ENCODE measurements around the gene SLC19A1.

SLC19A1 gene

DNA sequence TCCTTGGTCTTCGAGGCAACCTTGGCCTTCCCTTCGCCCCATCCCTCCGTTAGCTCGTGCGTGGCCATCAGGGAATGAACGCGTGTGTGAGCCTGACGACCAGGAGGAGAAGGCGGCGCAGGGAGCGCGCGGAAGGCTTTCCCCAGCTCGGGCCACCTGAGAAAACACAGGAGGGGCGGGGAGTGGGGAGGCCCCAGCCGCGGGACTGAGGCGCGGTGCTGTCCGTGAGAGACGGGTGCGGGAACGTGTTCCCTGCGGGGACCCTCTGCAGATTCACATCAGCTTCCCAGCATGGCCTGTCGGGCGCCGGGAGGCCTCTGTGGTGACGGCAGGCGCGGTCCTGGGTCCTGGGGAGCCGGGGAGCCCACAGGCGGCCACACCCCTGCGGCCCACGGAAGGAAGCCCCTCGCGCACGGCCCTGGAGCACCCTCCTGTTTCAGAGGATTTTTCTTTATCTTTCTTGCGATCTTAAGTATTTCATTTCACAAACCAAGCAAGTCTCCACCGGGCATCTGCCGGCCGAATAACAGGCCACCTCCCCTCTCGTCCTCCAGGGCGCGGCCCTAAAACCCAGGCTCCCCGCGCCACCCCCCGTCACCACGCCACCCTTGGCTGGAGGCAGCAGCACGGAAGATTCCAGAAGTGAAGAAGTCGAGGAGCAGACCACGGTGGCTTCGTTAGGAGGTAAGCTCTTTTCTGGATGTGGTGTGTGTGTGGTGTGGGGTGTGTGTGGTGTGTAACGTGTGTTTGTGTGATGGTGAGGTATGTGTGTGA lies 66.3 kb downstream of the SLC19A1 start:
- DNase-seq = no peak

DNA sequence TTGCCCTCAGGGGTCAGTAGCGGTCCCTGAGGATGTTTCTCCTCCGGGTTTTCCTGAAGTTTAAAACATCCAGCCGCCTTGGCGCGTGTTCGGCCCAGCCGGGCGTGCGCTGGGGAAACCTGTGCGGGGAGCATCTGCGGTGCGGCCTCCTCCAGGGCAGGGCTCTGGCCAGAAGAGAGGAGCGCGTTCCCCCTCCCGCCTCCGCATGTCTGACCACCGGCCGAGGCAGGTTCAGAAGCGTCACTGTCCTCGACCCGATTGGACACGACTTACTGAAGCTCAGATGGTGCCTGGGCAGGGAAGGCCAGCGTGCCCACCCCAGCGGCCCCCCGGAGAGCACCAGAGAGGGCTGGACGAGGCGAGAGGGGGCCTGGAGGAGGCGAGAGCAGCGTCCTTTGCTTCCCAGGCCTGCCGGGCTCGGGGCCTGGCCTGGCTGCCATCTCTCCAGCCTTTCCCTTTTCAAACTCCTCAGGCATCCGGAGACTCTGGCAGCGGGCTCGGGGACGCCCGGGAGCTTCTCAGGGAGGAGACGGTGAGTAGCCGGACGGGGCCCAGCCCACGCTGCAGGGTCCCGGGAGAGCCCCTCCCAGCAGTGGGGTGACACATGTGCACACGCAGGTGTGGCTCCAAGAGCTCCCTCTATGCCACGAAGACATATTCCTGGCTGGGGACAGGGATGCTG lies 67.1 kb downstream of the SLC19A1 start:
- DNase-seq = no peak

DNA sequence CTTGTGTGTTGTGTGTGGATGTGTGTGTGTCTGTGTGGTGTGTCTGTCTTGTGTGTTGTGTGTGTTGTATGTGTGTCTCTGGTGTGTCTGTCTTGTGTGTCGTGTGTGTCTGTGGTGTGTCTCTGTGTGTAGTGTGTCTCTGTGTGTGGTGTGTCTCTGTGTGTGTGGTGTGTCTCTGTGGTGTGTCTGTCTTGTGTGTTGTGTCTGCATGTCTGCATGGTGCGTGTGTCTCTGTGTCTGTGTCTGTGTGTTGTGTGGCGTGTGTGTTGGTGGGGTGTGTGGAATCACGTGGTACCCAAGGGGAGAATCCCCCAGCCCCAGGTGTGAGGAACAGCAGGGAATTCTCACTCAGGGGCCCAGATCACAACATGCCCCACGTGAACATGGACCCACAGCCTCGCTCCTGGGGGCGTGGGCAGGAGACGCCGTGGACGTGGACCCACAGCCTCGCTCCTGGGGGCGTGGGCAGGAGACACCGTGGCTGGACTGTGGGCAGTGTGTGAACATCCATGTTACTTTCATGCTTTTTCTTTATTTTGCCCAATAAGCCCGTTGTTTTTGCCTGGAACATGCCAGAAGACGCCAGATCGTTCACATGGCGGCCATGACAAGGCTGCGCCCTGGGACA lies 67.8 kb downstream of the SLC19A1 start:
- DNase-seq = no peak

DNA sequence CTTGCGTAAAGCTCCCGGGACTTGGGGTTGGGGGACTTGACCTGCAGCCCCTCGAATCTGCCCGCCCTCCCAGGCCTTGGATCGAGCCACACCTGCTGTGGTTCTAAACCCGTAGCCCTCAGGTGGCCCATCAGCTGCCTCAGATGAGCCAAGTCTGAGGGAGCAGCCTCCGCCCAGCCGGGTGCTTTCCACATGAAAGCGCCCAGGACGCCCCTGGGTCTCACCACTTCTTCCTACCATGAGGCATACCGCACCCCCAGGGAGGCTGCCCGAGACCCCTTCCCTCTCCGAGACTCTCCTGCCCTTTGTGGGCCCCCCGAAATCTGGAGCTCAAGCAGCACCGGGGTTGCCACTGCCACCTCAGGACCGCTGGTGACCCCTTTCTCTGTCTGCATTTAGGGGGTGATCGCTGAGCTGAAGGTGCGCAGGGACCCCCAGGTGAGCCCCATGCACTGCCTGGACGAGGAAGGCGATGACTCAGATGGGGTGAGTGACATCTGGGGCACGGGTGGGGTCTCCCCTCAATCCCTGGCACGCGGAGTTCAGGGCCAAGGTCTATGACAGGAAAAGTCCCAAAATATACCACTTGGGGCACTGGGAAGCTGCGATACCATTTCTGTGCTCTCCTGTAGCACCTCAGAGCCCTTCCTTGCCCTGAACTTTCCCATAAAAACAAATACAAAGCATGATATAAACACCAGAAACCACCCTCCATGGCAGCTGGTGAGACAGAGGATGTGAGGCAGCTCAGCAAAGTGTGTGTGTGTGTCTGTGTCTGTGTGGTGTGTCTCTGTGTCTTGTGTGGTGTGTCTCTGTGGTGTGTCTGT lies 68.5 kb downstream of the SLC19A1 start:
- DNase-seq = no peak

DNA sequence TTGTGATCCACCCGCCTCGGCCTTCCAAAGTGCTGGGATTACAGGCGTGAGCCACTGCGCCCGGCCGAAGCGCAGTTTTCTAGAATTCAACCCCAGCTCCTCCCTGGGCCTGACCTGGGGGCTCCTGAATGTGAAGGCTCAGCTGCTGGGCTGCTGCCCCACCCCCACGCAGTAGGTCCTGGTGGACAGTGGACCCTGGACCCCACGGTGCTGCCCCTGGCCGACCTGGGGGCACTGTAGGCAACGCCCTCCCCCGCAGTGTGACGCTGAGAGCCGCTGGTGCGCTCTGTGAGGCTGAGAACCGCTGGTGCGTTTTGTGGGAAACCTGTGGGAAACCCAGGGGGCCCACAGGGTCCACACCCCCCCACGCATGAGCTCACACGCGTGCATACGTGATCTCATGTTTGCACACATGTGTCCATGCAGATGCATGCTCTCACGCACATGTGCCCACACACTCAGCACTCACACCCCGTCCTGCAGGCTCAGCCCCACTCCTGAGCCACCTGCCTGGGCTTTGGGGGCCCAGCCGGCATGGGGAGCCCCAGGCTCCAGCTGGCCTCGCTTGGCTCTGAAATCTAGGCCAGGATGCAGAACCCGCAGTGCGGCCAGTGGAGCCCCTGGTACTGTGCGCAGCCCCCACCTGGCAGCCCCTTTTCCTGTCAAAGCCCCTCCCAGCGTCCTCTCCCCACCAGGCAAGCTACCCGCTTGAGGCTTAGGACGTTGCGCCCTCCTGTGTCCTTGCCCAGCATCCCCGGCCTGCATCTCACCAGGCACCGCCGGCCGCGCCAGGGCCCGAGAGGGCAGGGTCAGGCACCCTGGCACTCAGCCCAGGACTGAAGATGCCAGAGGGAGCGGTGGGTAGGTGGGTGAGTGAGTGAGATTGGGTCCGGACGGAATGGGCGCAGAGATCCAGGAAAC lies 69.5 kb downstream of the SLC19A1 start:
- no peak for DNase-seq

DNA sequence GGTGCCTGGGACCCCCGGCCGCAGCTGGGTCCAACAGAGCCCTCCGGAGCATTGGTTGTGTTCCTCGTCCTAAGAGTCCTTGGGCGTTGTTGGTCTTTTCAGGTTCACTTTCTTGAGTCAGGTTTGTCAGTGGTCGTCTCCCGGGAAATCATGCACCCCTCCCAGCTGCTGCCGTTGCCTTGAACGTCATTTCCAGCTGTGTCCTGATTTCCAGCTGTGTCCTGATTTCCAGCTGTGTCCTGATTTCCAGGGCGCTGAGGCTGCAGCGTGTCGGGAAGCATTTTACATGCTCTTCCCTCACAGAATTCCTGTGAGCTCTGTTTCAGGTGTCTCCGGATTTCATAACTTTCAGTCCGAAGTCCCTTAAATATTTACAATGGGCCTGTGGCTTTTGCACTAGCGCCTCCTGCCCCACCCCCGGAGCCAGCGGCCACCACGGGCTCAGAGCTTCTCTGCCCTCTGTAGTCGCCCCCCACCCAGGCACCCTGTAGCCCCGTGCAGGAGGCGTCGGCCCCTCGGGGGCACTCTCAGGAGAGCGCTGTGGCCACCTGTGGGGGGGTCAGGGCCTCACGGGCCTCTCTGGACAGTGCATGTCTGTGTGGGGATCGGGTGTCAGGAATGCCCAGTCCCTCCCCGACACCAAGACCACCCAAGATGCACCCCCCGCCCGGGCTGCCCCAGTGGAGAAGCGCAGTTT lies 70.6 kb downstream of the SLC19A1 start:
- no peak for DNase-seq

DNA sequence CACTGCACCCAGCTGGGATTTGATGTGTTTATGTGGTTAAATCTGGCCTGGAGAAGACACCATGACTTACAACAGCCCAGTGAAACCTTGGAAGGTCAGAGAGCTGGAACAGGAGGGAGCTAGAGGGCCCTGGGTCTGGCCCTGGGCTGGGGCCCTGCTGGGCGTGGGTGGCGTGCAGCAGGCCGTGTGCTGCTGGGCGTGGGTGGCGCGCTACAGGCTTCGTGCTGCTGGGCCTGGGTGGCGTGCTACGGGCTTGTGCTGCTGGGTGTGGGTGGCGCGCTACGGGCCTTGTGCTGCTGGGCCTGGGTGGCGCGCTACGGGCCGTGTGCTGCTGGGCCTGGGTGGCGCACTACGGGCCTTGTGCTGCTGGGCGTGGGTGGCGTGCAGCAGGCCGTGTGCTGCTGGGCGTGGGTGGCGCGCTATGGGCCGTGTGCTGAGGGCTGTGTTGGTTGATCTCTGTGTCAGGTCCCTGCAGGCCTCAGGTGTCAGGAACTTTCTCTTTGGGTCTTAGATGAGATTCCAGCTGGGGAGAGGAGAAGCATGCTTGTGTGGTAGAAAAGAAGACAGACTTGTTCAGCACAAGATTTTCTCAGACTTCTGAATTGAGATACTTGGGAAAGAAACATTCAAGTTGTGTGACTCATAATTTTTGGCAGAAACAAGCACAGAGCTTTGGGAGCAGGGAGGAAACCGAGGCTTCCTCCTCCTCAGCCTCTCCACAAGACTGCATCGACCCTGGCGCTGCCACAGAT lies 71.3 kb downstream of the SLC19A1 start:
- DNase-seq = peak; percentile 19

DNA sequence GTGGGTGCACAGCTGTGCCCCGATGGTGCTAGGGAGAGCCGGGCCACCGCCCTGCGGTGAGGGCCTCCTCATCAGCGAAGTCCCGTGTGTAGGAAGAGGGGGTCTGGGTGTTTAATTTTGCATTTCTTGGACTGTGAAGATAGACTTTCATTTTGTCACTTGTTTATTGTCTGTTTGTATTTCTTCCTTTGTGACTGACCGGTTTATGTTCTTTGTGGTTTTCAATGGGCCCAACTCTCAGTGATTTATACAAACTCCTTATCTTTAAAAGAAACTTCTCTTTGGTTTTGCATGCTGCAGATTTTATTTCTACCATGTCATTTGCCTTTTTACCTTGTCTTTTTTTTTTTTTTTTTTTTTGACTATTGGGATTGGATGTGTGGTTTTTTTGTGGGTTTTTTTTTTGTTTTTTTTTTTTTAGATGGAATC lies 72.1 kb downstream of the SLC19A1 start:
- DNase-seq = no peak

DNA sequence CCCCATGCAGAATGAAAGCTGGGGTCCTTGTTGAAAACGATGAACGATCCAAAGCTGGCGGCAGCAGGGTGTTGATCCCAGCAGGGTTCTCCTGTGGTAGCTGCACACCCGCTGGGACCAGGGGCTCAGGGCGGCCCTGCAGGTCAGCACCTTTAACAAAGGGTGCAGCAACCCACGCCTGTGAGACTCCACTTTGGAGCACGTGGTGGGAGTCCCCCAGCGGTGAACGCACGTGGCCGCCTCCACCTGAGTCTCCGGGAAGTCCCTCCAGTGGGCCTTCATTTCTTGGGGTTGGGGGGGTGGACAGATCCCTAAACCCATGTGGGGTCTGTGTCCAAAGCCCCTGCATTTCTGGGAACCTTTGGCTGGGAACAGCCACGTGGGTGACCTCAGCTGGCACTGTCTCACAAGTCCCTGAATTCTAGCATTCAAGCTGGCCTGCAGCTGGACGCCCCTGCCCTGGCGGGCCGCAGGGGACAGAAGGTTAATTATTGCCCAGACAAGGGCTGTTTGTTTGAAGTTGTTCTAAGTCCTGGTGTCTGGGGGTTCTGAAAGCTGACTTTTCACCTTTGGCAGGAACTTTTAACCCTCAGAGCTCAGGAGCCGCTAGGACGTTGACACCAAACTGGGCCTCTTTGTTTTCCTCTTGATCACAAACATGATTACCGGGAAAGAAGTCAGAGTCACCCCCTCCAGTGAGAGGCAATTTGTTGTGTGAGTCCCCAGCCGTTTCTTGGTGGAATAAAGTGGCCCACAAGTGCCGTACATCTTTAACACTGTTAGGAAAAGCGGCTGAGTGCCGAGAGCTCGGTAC lies 72.8 kb downstream of the SLC19A1 start:
- no peak for DNase-seq

DNA sequence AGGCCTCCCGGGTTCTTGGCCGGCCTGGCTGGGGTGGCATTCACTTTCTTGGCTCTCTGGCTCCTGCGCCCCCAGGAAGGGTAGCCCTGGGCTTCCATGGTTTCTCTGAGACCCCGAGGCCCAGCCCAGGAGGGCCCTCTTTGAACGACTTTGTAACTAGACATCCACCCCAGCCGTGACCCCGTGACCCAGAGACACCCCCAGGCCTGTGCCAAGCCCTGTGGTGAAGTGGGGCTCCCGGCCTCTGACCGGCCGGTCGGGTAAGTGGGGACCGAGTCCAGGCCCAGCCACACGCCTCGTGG lies 73.3 kb downstream of the SLC19A1 start:
- no peak for DNase-seq

DNA sequence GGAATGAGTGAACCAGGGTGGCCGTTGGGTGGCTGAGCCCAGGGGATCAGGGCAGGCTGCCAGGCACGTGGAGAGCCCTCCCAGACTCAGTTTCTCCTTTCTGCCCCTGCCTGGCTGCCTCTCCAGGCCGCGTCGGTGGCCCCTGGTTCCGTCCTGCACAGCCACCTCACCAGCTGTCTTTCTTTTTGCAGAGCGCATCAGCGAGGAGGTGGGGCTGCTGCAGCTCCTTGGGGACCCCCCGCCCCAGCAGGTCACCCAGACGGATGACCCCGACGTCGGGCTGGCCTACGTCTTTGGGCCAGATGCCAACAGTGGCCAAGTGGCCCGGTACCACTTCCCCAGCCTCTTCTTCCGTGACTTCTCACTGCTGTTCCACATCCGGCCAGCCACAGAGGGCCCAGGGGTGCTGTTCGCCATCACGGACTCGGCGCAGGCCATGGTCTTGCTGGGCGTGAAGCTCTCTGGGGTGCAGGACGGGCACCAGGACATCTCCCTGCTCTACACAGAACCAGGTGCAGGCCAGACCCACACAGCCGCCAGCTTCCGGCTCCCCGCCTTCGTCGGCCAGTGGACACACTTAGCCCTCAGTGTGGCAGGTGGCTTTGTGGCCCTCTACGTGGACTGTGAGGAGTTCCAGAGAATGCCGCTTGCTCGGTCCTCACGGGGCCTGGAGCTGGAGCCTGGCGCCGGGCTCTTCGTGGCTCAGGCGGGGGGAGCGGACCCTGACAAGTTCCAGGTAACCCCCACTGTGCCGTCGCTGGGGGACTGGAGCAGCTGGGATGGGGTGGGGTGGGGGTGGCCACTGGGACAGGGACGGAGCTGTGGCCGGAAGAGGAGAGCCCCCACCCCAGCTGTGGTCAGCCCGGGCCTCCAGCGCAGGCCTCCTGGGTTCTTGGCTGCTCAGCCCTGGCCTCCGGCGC lies 73.9 kb downstream of the SLC19A1 start:
- DNase-seq = no peak

DNA sequence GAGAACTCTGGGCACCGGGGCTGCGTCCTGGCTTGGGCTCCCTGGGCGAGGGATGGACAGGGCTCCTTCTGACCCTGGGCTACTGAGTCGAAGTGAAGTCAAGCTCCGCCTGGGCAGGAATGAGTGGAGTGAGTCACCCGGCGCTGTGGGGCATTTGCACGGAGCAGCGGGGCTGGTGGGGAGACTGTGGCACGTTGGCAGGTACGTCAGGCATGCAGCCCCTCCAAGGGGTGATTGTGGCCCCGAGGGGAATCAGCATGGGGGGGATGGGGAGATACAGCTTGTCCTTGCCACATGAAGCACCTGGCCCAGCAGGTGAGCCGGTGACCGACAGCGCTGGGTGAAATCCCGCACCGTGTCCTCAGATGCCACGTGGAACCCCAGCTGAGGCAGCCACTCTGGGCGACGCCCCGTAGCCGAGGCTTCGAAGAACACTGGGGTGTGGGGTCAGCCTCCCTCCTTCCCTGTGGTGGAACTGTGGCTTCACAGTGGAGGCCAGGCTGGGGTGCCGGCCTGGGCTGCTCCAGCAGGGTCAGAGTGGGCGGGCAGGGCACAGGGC lies 74.9 kb downstream of the SLC19A1 start:
- DNase-seq = no peak

DNA sequence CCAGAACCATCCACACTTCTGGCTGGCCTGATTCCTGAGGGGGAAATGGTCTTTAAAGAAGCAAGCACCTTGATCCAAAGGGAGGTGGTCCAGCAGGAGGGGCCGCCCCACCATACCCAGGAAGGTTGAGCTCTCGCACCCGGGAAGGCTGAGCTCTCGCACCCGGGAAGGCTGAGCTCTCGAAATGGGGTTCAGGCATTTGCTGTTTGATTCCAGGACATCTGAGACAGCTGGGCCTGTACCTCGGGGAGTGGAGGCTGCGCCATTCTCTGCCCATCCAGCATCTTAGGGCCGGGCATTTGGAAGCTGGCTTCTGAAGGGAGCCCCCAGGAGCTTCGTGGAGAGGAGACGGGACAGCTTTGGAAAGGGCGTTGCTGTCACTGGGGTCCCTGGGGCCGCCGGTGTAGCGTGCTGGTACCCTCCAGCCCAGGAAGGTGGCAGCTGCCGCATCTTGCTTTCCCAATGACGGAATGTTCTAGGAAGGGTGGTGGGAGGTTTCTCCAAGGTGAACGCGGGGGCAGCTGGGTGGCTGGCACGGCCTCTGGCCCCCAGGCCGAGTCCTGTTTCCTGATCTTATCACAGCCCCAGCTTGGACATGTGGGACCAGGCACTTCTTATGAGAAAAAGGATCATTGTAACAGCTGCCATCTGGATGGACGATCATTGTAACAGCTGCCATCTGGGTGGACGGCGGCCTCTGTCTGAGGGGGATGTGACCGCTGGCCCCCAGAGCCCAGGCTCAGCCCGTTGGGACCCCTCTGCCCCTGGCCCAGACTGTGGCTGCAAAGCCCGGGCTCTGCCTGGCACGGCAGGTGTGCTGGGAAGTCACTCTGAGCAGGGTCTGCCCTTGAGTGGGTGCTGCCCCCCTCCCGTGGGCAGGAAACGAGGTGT lies 75.7 kb downstream of the SLC19A1 start:
- DNase-seq = no peak

DNA sequence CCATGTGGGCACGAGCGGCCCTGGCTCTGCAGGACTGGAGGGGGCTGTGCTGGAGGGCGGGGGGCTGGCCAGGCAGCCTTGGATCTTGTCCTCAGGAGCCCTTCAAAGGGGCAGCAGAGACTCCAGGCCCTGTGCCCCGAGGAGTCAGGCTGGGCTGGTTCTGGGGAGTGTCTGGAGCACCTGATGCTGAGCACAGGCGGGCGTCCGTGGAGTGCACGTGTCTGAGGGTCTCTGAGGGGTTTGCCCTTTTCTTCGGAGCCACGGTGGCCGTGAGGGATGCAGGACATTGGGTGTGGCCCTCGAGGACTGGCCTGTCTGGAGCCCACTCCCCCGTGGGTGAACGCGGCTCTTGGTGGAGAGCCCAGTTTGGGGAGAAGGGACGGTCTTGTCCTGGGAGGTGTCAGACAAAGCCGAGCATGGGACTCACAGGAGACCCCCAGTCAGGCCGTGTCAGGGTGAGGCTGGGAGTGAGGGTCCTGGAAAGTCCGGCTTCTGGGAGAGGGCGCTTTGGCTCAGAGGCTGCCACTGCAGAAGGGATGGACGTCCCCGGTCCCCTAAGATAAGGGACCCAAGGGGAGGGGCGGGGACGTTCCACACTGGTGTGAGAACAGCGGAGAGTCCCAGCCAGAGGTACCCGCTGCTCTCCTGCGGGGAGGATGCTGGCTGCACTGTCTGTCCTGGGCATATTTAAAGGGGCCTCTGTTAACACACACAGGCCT lies 76.5 kb downstream of the SLC19A1 start:
- no peak for DNase-seq

DNA sequence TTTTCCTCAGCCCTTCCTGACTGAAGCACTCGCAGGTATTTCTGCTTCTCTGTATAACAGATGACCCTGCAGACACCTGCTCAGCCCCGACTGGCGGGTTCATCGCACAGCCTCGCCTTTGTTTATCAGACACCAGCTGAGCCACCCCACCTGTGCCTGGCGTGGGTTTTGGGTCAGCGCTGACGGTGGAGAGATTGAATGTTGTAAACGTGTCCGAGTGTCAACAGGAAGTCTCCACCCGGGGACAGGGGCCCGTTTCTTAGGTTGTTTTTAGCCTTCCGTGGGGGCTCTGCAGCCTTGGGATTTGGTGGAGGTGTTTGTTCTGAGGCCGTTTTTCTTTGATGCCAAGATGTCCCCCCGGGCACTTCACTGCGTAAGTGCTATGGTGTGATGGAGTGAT lies 77.1 kb downstream of the SLC19A1 start:
- no peak for DNase-seq

DNA sequence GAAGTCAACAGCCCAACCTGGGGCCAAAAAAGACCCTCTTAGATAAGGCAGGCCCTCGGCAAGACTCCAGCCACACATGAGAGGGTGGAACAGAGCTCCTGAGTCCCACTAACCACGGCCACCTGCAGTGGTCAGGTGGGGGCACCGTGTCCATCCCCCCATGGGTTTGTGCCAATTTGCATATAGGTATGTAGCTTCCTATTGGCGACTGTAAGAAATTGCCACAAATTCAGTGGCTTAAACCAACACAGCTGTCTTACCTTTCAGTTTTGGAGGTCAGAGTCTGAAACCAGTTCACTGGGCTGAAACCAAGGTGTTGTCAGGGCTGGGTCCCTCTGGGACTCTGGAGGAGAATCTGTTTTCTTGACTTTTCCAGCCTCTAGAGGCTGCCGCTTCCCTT lies 77.9 kb downstream of the SLC19A1 start:
- DNase-seq = no peak

DNA sequence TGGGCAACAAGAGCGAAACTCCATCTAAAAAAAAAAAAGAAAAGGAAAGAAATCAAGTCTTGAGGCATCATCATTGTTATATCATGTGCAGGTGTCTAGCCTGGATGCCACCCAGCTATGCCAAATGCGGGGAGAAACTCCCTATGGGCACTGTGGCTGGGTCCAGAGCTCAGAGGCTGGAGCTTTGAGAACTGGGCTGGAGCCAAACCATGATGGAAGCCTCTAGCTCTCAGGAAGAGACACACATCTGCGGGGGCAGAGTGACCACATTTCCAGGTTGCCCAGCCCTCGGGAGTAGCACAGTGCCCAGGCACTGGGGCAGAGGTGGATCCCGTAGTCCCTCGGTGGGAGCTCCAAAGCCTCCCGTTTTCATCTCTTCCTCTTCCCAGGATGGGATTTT lies 78.4 kb downstream of the SLC19A1 start:
- DNase-seq = no peak
